C4-2B (cell line): ENCODE results near the gene NUTM2A.
"Not testable (repeated sequence)": the region's sequence is repeated elsewhere in the genome, so short reads cannot be mapped to it uniquely, and the experiment has no call there.

ENCODE experiments used
- CTCF ChIP-seq: fragments of 450-650 bp; conservative IDR thresholded peaks from 2 replicates; pipeline ENCODE4 v1.5.1; 2017; ENCODE audit warnings: mild to moderate bottlenecking
- ZFX ChIP-seq: fragments of 450-650 bp; IDR thresholded peaks from 2 replicates; pipeline ENCODE4 v1.6.1; 2017

- TF ChIP-seq CTCF, ZFX: not testable (repeated sequence)
Measured at GRCh38 chr10:87206922-87207321, 18.3 kb upstream of the NUTM2A start.
